NCI-H2196 (cell line): ENCODE measurements around the gene GPR45.
A peak's percentile ranks its signal among the peaks of the same experiment; 100 is the strongest.

Experiments
- DNase-seq: peaks from one replicate; lab custom pipeline; 2025; ENCODE audit not compliant: unreplicated experiment; lab: John Stamatoyannopoulos, UW

Gene GPR45

GRCh38 chr2:105252271-105252670, 10.7 kb downstream of the GPR45 start:
- no peak for DNase-seq

- DNase-seq: no peak
Measured at GRCh38 chr2:105254531-105255210, 13.1 kb downstream of the GPR45 start.

GRCh38 chr2:105255979-105256378, 14.4 kb downstream of the GPR45 start:
- no peak for DNase-seq

GRCh38 chr2:105256431-105257047, 15.0 kb downstream of the GPR45 start:
- DNase-seq: no peak

- no peak for DNase-seq
Measured at GRCh38 chr2:105257981-105258380, 16.4 kb downstream of the GPR45 start.

- no peak for DNase-seq
Measured at GRCh38 chr2:105258835-105259350, 17.4 kb downstream of the GPR45 start.

- no peak for DNase-seq
Measured at GRCh38 chr2:105261061-105261460, 19.5 kb downstream of the GPR45 start.

- no peak for DNase-seq
Measured at GRCh38 chr2:105262651-105263091, 21.1 kb downstream of the GPR45 start.

GRCh38 chr2:105269426-105269825, 27.9 kb downstream of the GPR45 start:
- no peak for DNase-seq

- DNase-seq: no peak
Measured at GRCh38 chr2:105271393-105272045, 30.0 kb downstream of the GPR45 start.

- no peak for DNase-seq
Measured at GRCh38 chr2:105272176-105272575, 30.6 kb downstream of the GPR45 start.

GRCh38 chr2:105274046-105274445, 32.5 kb downstream of the GPR45 start:
- no peak for DNase-seq

GRCh38 chr2:105278654-105279053, 37.1 kb downstream of the GPR45 start:
- DNase-seq: no peak

- DNase-seq: no peak
Measured at GRCh38 chr2:105279126-105279525, 37.6 kb downstream of the GPR45 start.

- DNase-seq: no peak
Measured at GRCh38 chr2:105280281-105280680, 38.7 kb downstream of the GPR45 start.

GRCh38 chr2:105283532-105283931, 42.0 kb downstream of the GPR45 start:
- no peak for DNase-seq

- DNase-seq: peak; percentile 3
Measured at GRCh38 chr2:105287692-105288091, 46.1 kb downstream of the GPR45 start.

- DNase-seq: no peak
Measured at GRCh38 chr2:105288133-105288532, 46.6 kb downstream of the GPR45 start.

GRCh38 chr2:105290981-105291660, 49.6 kb downstream of the GPR45 start:
- DNase-seq: no peak

- DNase-seq: no peak
Measured at GRCh38 chr2:105291981-105292380, 50.4 kb downstream of the GPR45 start.
